ENCODE results near the gene SLC6A5. TPM values are rescaled to one million over a fixed set of nuclear protein-coding genes. Genes with fewer than 3 reads are reported as not detected.
"Not testable (repeated sequence)": the region's sequence is repeated elsewhere in the genome, so short reads cannot be mapped to it uniquely, and the experiment has no call there.

The SLC6A5 gene
- total RNA-seq, 1 experiment from 2014 or later = not detected

DNA sequence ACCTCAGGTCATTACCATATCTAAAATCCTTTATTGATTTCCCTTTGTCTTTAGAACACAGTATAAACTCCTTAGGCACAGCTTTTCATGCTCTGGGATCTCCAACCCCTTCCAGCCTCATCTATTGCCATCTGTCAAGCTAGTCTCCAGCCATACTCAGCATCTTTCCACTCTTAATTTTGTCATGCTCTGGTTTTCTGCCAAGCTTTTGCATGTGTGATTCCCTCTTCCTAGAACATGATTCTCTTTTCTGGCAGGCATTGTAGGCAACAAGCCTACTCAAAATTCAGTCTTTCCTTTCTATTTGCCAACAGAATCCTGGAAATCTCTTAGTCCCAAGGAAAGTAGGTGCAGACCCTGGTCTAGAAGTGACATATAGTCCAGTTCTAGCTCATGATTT is 35.5 kb upstream of the SLC6A5 start:
- H3K4me3 ChIP-seq (ENCODE audit: low read depth, low read length, poor library complexity, severe bottlenecking) = no peak overlapping the region
- H3K36me3 ChIP-seq (ENCODE audit: insufficient read depth, low read length, poor library complexity, severe bottlenecking) = no peaks in the 10 kb centered on the region
- no peaks in the 10 kb centered on the region for H3K4me1 ChIP-seq (ENCODE audit: insufficient read depth, low read length, poor library complexity, severe bottlenecking)
- intact Hi-C loops (cut with micrococcal nuclease; ENCODE audit: unreplicated experiment) = no loop called here
- H3K27me3 ChIP-seq (replicated peaks; ENCODE audit: insufficient read depth, low read depth, low read length, poor library complexity) = peaks cover 6% of the 10 kb centered on the region
- POLR2A ChIA-PET (ENCODE audit: low non-redundant PET) = no interaction called here
- no peak for TF ChIP-seq CTCF (conservative IDR thresholded peaks at IDR 0.05; ENCODE audit: low read depth, low read length)
- no peak for TF ChIP-seq EZH2 (IDR thresholded peaks at IDR 0.05; ENCODE audit: borderline replicate concordance, low read depth, low read length, poor library complexity, severe bottlenecking)
- no peak overlapping the region for H3K27ac ChIP-seq (ENCODE audit: low read depth, low read length, poor library complexity, severe bottlenecking)
- no peak for DNase-seq (ENCODE audit: low spot score)
- CTCF ChIA-PET = no interaction called here
- H3K9me3 ChIP-seq (ENCODE audit: low read depth, low read length, poor library complexity, severe bottlenecking) = no peaks in the 10 kb centered on the region
- no TSS peak for BruUV-seq (replicated peaks)

DNA sequence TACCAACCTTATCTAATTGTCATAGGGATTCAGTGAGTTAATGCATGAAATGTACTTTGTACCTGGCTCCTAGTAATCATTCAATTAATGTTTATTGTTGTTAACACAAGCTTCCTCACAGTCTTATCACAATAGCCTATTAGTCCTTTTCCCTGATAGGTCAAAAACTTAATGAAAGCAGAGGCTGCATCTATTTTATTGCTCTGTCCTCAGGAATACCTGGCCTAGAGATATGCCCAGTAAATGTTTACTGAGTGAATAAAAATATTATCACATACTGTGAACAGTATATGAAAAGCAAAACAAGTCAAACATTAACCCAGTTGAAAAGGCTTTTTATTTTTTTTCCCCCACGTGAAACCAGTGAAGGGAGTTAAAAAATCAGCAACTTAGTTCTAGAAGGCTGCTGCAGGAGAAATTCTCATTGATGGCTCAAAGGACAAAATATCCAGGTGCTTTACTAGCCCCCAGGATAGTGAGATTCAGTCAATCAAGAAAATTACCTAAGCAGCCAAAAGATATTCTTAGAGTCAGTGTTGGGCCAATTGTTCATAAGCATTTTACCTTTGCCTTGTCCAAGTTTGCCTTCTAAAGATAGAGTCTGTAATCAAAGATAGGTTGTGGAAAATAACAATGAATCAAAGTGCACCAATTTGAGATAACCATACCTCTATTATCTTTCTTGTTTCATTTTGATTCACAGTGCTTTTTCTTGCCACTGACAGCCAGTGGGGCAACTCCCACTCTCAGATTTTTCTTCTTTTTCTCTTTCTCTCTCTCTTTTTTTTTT is 34.4 kb upstream of the SLC6A5 start:
- no TSS peak for BruUV-seq (replicated peaks)

DNA sequence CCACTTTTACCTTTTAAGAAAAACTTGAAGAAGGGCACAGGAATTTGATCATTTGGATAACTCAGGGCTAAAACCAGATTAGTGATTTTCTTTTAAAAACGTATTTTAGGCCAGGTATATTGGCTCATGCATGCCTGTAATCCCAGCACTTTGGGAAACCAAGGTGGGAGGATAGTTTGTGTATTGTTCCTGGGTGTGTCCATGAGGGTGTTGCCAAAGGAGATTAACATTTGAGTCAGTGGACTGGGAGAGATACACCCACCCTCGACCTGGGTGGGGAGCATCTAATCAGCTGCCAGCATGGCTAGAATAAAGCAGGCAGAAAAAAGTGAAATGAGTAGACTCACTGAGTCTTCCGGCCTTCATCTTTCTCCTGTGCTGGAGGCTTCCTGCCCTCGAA is 33.3 kb upstream of the SLC6A5 start:
- H3K4me1 ChIP-seq (ENCODE audit: insufficient read depth, low read length, poor library complexity, severe bottlenecking); H3K4me3 ChIP-seq (ENCODE audit: low read depth, low read length, poor library complexity, severe bottlenecking); H3K27ac ChIP-seq (ENCODE audit: low read depth, low read length, poor library complexity, severe bottlenecking); CTCF ChIA-PET; intact Hi-C loops (cut with micrococcal nuclease; ENCODE audit: unreplicated experiment); H3K36me3 ChIP-seq (ENCODE audit: insufficient read depth, low read length, poor library complexity, severe bottlenecking); H3K9me3 ChIP-seq (ENCODE audit: low read depth, low read length, poor library complexity, severe bottlenecking); POLR2A ChIA-PET (ENCODE audit: low non-redundant PET); DNase-seq (ENCODE audit: low spot score); H3K27me3 ChIP-seq (replicated peaks; ENCODE audit: insufficient read depth, low read depth, low read length, poor library complexity); BruUV-seq (replicated peaks): not testable (repeated sequence)

More for the DNA sequence above, 34.4 kb upstream of the SLC6A5 start:
- H3K4me3 ChIP-seq (ENCODE audit: low read depth, low read length, poor library complexity, severe bottlenecking) = no peak overlapping the region
- TF ChIP-seq CTCF (conservative IDR thresholded peaks at IDR 0.05; ENCODE audit: low read depth, low read length) = no peak
- TF ChIP-seq EZH2 (IDR thresholded peaks at IDR 0.05; ENCODE audit: borderline replicate concordance, low read depth, low read length, poor library complexity, severe bottlenecking) = no peak
- H3K36me3 ChIP-seq (ENCODE audit: insufficient read depth, low read length, poor library complexity, severe bottlenecking) = no peaks in the 10 kb centered on the region
- CTCF ChIA-PET = no interaction called here
- DNase-seq (ENCODE audit: low spot score) = no peak
- intact Hi-C loops (cut with micrococcal nuclease; ENCODE audit: unreplicated experiment) = no loop called here
- H3K9me3 ChIP-seq (ENCODE audit: low read depth, low read length, poor library complexity, severe bottlenecking) = no peaks in the 10 kb centered on the region
- H3K4me1 ChIP-seq (ENCODE audit: insufficient read depth, low read length, poor library complexity, severe bottlenecking) = no peaks in the 10 kb centered on the region
- no peak overlapping the region for H3K27ac ChIP-seq (ENCODE audit: low read depth, low read length, poor library complexity, severe bottlenecking)
- peaks cover 6% of the 10 kb centered on the region for H3K27me3 ChIP-seq (replicated peaks; ENCODE audit: insufficient read depth, low read depth, low read length, poor library complexity)
- POLR2A ChIA-PET (ENCODE audit: low non-redundant PET) = no interaction called here

Measured in A673 (cell line).